K562 (cell line): Measurements from ENCODE around the gene EXOC4. TPM values are rescaled to one million over a fixed set of nuclear protein-coding genes. Genes with fewer than 3 reads are reported as not detected.

ENCODE experiments used
- BMI1 ChIP-seq: fragments of 150-350 bp; IDR thresholded peaks from 2 replicates; pipeline ENCODE4 v1.6.1; 2014; ENCODE audit warnings: low read length
- CBFB ChIP-seq: sonication (generic); formaldehyde crosslinking; IDR thresholded peaks from 2 replicates; pipeline ENCODE4 v1.4.0; 2020; ENCODE audit warnings: mild to moderate bottlenecking, missing genetic modification reagents
- ERF ChIP-seq: fragments of 450-650 bp; formaldehyde crosslinking; IDR thresholded peaks from 2 replicates; pipeline ENCODE4 v1.4.0; 2020; ENCODE audit warnings: mild to moderate bottlenecking, mixed read lengths
- EWSR1 ChIP-seq: fragments of 450-650 bp; IDR thresholded peaks from 2 replicates; pipeline ENCODE4 v1.6.1; 2018; ENCODE audit warnings: borderline replicate concordance, mild to moderate bottlenecking, low read depth, moderate library complexity; ENCODE audit not compliant: partially characterized antibody
- HDAC6 ChIP-seq: IDR thresholded peaks from 2 replicates; pipeline ENCODE4 v1.6.1; 2012; ENCODE audit warnings: low read depth, mild to moderate bottlenecking, control low read depth, inconsistent platforms, low read length, moderate library complexity
- JUNB ChIP-seq: fragments of 450-650 bp; formaldehyde crosslinking; conservative IDR thresholded peaks from 2 replicates; pipeline ENCODE4 v1.4.0; 2020; ENCODE audit warnings: mild to moderate bottlenecking
- LARP7 ChIP-seq: fragments of 450-650 bp; IDR thresholded peaks from 2 replicates; pipeline ENCODE4 v1.6.1; 2016
- NCOA4 ChIP-seq: fragments of 450-650 bp; IDR thresholded peaks from 2 replicates; pipeline ENCODE4 v1.6.1; 2018; ENCODE audit warnings: mild to moderate bottlenecking; ENCODE audit not compliant: partially characterized antibody
- NELFE ChIP-seq: IDR thresholded peaks from 2 replicates; pipeline ENCODE4 v1.6.1; 2011; ENCODE audit warnings: mild to moderate bottlenecking; ENCODE audit not compliant: insufficient read depth, insufficient read length
- RAD21 ChIP-seq, 2 experiments: fragments of 250-450 bp in 1 of 2; fragments of 450-650 bp in 1 of 2; sonication (Bioruptor Pico) in 1 of 2; formaldehyde crosslinking in 1 of 2; IDR thresholded peaks in 1 of 2; conservative IDR thresholded peaks in 1 of 2; 2 replicates each; pipeline versions ENCODE4 v1.4.0 to v1.8.0; 2020 to 2022; ENCODE audit warnings: mild to moderate bottlenecking in 2 of 2, moderate library complexity in 1 of 2
- RBM17 ChIP-seq: fragments of 200-400 bp; formaldehyde crosslinking; IDR thresholded peaks from 2 replicates; pipeline ENCODE4 v1.6.1; 2017; ENCODE audit warnings: low read depth, mild to moderate bottlenecking, low read length, borderline replicate concordance
- RFX7 ChIP-seq: fragments of 250-450 bp; sonication (Bioruptor Pico); IDR thresholded peaks from 2 replicates; pipeline ENCODE4 v1.5.1; 2021; ENCODE audit warnings: mild to moderate bottlenecking
- SAP30 ChIP-seq: fragments of 200-600 bp; sonication (generic); IDR thresholded peaks from 2 replicates; pipeline ENCODE4 v1.6.1; 2012; ENCODE audit warnings: borderline replicate concordance, low read depth, mild to moderate bottlenecking, moderate library complexity, low read length, control low read depth, inconsistent platforms; ENCODE audit not compliant: insufficient read depth, poor library complexity, severe bottlenecking
- ZNF197 ChIP-seq: fragments of 200-800 bp; sonication (Bioruptor generic); IDR thresholded peaks from 2 replicates; pipeline ENCODE4 v1.6.1; 2016; ENCODE audit warnings: low read depth, missing genetic modification characterization, missing compliant biosample characterization
- ZNF407 ChIP-seq: fragments of 450-650 bp; IDR thresholded peaks from 2 replicates; pipeline ENCODE4 v1.6.1; 2016; ENCODE audit warnings: low read depth
- ZNF444 ChIP-seq: fragments of 250-450 bp; sonication (Bioruptor Pico); IDR thresholded peaks from 2 replicates; pipeline ENCODE4 v1.4.0; 2020; ENCODE audit warnings: mild to moderate bottlenecking, moderate library complexity
- ZNF766 ChIP-seq: fragments of 200-800 bp; sonication (Bioruptor generic); conservative IDR thresholded peaks from 2 replicates; pipeline ENCODE4 v1.6.1; 2016; ENCODE audit warnings: missing genetic modification characterization, missing compliant biosample characterization
- polyA plus RNA-seq, 8 experiments: library from polyadenylated mRNA; depleted of rRNA in 4 of 8; stranded (reverse) in 5 of 8; unstranded in 3 of 8; fragments of >200 nt; fragmentation: Nextera tagmentation in 2 of 8; fragmentation: Illumina TruSeq in 1 of 8; extraction: Ambion mirVana in 2 of 8; extraction: Trizol in 1 of 8; gene quantifications; 2 replicates each; pipeline versions ENCODE4 v1.2.1 to v1.2.3, GENCODE V29; 2011 to 2014; ENCODE audit warnings: inconsistent platforms in 1 of 8, missing spikeins in 1 of 8
- total RNA-seq, 7 experiments: library from RNA; depleted of rRNA in 6 of 7; stranded (reverse); fragments of >200 nt in 6 of 7; fragmentation: Illumina TruSeq in 2 of 7; extraction: Trizol in 2 of 7; gene quantifications; 2 replicates each; pipeline versions ENCODE4 v1.2.1 to v1.2.3, GENCODE V29; 2011 to 2021; ENCODE audit warnings: low replicate concordance in 1 of 7
- TF ChIP-seq, protein P1 (sequence below), 3 experiments: fragments of 200-800 bp in 1 of 3; fragments of 250-450 bp in 1 of 3; fragments of 450-650 bp in 1 of 3; sonication (Bioruptor Pico) in 1 of 3; sonication (Bioruptor generic) in 1 of 3; formaldehyde crosslinking in 1 of 3; IDR thresholded peaks; 2 replicates each; pipeline versions ENCODE4 v1.6.1 to v1.8.0; 2016 to 2022; ENCODE audit warnings: mild to moderate bottlenecking in 2 of 3, missing genetic modification characterization in 2 of 3, missing compliant biosample characterization in 1 of 3, moderate library complexity in 1 of 3

The EXOC4 gene
- total and polyA plus RNA-seq, 9 of the 15 experiments (the other 6 are each of a cell fraction or from before 2014, with no cell fraction given), result 18.5 to 73.1 (median 46.6) TPM

- TF ChIP-seq, protein P1, sequence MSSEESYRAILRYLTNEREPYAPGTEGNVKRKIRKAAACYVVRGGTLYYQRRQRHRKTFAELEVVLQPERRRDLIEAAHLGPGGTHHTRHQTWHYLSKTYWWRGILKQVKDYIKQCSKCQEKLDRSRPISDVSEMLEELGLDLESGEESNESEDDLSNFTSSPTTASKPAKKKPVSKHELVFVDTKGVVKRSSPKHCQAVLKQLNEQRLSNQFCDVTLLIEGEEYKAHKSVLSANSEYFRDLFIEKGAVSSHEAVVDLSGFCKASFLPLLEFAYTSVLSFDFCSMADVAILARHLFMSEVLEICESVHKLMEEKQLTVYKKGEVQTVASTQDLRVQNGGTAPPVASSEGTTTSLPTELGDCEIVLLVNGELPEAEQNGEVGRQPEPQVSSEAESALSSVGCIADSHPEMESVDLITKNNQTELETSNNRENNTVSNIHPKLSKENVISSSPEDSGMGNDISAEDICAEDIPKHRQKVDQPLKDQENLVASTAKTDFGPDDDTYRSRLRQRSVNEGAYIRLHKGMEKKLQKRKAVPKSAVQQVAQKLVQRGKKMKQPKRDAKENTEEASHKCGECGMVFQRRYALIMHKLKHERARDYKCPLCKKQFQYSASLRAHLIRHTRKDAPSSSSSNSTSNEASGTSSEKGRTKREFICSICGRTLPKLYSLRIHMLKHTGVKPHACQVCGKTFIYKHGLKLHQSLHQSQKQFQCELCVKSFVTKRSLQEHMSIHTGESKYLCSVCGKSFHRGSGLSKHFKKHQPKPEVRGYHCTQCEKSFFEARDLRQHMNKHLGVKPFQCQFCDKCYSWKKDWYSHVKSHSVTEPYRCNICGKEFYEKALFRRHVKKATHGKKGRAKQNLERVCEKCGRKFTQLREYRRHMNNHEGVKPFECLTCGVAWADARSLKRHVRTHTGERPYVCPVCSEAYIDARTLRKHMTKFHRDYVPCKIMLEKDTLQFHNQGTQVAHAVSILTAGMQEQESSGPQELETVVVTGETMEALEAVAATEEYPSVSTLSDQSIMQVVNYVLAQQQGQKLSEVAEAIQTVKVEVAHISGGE (CRISPR knock-in tag; IDR thresholded peaks at IDR 0.05), result peak in 1 of 3 experiments; percentile 74; a peak in 2 of 6 replicates
- TF ChIP-seq NELFE (no peak), ZNF407 (no peak), RAD21 (CRISPR knock-in tag; conservative IDR thresholded peaks at IDR 0.05 in 1 of 2, IDR thresholded peaks at IDR 0.05 in 1 of 2) (no peak; a peak in 1 of 4 replicates), LARP7 (no peak), RBM17 (no peak), ZNF766 (CRISPR knock-in tag) (no peak), HDAC6 (no peak), CBFB (no peak), SAP30 (no peak), ZNF197 (CRISPR knock-in tag) (no peak), EWSR1 (no peak), ZNF444 (CRISPR knock-in tag) (no peak), ERF (CRISPR knock-in tag) (no peak), JUNB (CRISPR knock-in tag) (no peak), RFX7 (CRISPR knock-in tag) (no peak), BMI1 (no peak), NCOA4 (no peak)
Measured at GRCh38 chr7:134062460-134062859, 809.6 kb downstream of the EXOC4 start (continued).
